ENCODE measurements around the gene ADAMTS9.

GRCh38 chr3:64473466-64473865, 214.3 kb downstream of the ADAMTS9 start:
- TF ChIP-seq, protein P1, sequence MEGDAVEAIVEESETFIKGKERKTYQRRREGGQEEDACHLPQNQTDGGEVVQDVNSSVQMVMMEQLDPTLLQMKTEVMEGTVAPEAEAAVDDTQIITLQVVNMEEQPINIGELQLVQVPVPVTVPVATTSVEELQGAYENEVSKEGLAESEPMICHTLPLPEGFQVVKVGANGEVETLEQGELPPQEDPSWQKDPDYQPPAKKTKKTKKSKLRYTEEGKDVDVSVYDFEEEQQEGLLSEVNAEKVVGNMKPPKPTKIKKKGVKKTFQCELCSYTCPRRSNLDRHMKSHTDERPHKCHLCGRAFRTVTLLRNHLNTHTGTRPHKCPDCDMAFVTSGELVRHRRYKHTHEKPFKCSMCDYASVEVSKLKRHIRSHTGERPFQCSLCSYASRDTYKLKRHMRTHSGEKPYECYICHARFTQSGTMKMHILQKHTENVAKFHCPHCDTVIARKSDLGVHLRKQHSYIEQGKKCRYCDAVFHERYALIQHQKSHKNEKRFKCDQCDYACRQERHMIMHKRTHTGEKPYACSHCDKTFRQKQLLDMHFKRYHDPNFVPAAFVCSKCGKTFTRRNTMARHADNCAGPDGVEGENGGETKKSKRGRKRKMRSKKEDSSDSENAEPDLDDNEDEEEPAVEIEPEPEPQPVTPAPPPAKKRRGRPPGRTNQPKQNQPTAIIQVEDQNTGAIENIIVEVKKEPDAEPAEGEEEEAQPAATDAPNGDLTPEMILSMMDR (CRISPR knock-in tag; IDR thresholded peaks at IDR 0.05) = no peak
- no peak for TF ChIP-seq ELK4 (CRISPR knock-in tag; IDR thresholded peaks at IDR 0.05; ENCODE audit: borderline replicate concordance)
- TF ChIP-seq KLF13 (CRISPR knock-in tag; IDR thresholded peaks at IDR 0.05) = no peak
- TF ChIP-seq ZNF260 (CRISPR knock-in tag; IDR thresholded peaks at IDR 0.05; ENCODE audit: borderline replicate concordance, low read depth) = no peak
- TF ChIP-seq EZH2 (conservative IDR thresholded peaks at IDR 0.05; ENCODE audit: low read depth, low read length) = no peak
- TF ChIP-seq ZNF619 (CRISPR knock-in tag; IDR thresholded peaks at IDR 0.05) = no peak
- TF ChIP-seq ERF (CRISPR knock-in tag; IDR thresholded peaks at IDR 0.05) = no peak
- no peak for TF ChIP-seq TP53 (CRISPR knock-in tag; conservative IDR thresholded peaks at IDR 0.05)
- no peak for TF ChIP-seq RAD21 (CRISPR knock-in tag; IDR thresholded peaks at IDR 0.05)
- TF ChIP-seq TCF7 (IDR thresholded peaks at IDR 0.05; ENCODE audit: low read depth) = no peak
- no peak for TF ChIP-seq ZC3H4 (CRISPR knock-in tag; IDR thresholded peaks at IDR 0.05; ENCODE audit: borderline replicate concordance)
- TF ChIP-seq, protein P2, sequence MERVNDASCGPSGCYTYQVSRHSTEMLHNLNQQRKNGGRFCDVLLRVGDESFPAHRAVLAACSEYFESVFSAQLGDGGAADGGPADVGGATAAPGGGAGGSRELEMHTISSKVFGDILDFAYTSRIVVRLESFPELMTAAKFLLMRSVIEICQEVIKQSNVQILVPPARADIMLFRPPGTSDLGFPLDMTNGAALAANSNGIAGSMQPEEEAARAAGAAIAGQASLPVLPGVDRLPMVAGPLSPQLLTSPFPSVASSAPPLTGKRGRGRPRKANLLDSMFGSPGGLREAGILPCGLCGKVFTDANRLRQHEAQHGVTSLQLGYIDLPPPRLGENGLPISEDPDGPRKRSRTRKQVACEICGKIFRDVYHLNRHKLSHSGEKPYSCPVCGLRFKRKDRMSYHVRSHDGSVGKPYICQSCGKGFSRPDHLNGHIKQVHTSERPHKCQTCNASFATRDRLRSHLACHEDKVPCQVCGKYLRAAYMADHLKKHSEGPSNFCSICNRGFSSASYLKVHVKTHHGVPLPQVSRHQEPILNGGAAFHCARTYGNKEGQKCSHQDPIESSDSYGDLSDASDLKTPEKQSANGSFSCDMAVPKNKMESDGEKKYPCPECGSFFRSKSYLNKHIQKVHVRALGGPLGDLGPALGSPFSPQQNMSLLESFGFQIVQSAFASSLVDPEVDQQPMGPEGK (CRISPR knock-in tag; IDR thresholded peaks at IDR 0.05) = no peak
- no peak for TF ChIP-seq ZBTB8A (CRISPR knock-in tag; IDR thresholded peaks at IDR 0.05; ENCODE audit: borderline replicate concordance, low read depth)
- no peak for TF ChIP-seq ELF4 (CRISPR knock-in tag; IDR thresholded peaks at IDR 0.05; ENCODE audit: borderline replicate concordance)
